ENCODE measurements around the gene MBD1.

- TF ChIP-seq TAF1 (IDR thresholded peaks at IDR 0.05; ENCODE audit: borderline replicate concordance, insufficient read depth, low read length) (no peak), POLR2AphosphoS5 (IDR thresholded peaks at IDR 0.05; ENCODE audit: low read depth, low read length) (no peak), SIN3A (IDR thresholded peaks at IDR 0.05; ENCODE audit: borderline replicate concordance, insufficient read depth, low read length) (no peak), REST (IDR thresholded peaks at IDR 0.05; ENCODE audit: insufficient read depth in 1 of 2, low read depth in 2 of 2, low read length in 2 of 2) (no peak)
Measured at GRCh38 chr18:50262977-50263376, 18.3 kb downstream of the MBD1 start.
